Vagina (tissue), 2 donors: Measurements from ENCODE around the gene PGM2L1. TPM values are rescaled to one million over a fixed set of nuclear protein-coding genes. Genes with fewer than 3 reads are reported as not detected.
"Not testable (repeated sequence)": the region's sequence is repeated elsewhere in the genome, so short reads cannot be mapped to it uniquely, and the experiment has no call there.

Experiments used
- DNase-seq, 2 donors: peaks; one replicate each; pipeline ENCODE4 v3.0.0-alpha.2; 2017; ENCODE audit errors: extremely low spot score in 2 of 2
- H3K27ac ChIP-seq: fragments of 200-600 bp; sonication (generic); one replicate; pipeline ENCODE4 v1.5.1; 2019
- H3K27me3 ChIP-seq: fragments of 200-600 bp; sonication (generic); one replicate; pipeline ENCODE4 v1.5.1; 2019
- H3K36me3 ChIP-seq, 2 donors: fragments of 200-600 bp; sonication (generic); one replicate each; pipeline ENCODE4 v1.5.1; 2017 to 2019
- H3K4me1 ChIP-seq: fragments of 200-600 bp; sonication (generic); one replicate; pipeline ENCODE4 v1.5.1; 2019
- H3K4me3 ChIP-seq, 2 donors: fragments of 200-600 bp; sonication (generic); 1 replicate in 1 of 2; 2 replicates in 1 of 2; pipeline ENCODE4 v1.5.1; 2016 to 2019
- H3K9me3 ChIP-seq: fragments of 200-600 bp; sonication (generic); one replicate; pipeline ENCODE4 v1.5.1; 2019
- CTCF ChIP-seq, 3 experiments: fragments of 450-650 bp in 2 of 3; fragments of 200-600 bp in 1 of 3; sonication (generic) in 1 of 3; IDR thresholded peaks; one replicate each; pipeline ENCODE4 v1.5.1; 2017 to 2019; ENCODE audit warnings: antibody characterized with exemption in 3 of 3, mild to moderate bottlenecking in 2 of 3, moderate library complexity in 2 of 3
- POLR2A ChIP-seq, 2 donors: fragments of 450-650 bp; IDR thresholded peaks; one replicate each; pipeline ENCODE4 v1.6.1; 2017; ENCODE audit warnings: antibody characterized with exemption in 2 of 2, mild to moderate bottlenecking in 2 of 2, moderate library complexity in 2 of 2
- POLR2AphosphoS5 ChIP-seq, 2 donors: sonication (generic); formaldehyde crosslinking; IDR thresholded peaks; one replicate each; pipeline ENCODE4 v1.9.0; 2017; ENCODE audit warnings: antibody characterized with exemption in 2 of 2, mild to moderate bottlenecking in 2 of 2, low read depth in 1 of 2; ENCODE audit not compliant: insufficient read depth in 1 of 2
- intact Hi-C: fragments of 100-400 bp; cut with DNase I; formaldehyde crosslinking; loops from one replicate; pipeline ENCODE4 v1.15.1; 2023
- total RNA-seq: library from RNA; depleted of rRNA; stranded (reverse); fragments of >200 nt; gene quantifications from one replicate; pipeline ENCODE4 v1.2.3, GENCODE V29; 2016

PGM2L1 gene
- total RNA-seq, 1 donor from 2014 or later = 10.6 TPM

DNA sequence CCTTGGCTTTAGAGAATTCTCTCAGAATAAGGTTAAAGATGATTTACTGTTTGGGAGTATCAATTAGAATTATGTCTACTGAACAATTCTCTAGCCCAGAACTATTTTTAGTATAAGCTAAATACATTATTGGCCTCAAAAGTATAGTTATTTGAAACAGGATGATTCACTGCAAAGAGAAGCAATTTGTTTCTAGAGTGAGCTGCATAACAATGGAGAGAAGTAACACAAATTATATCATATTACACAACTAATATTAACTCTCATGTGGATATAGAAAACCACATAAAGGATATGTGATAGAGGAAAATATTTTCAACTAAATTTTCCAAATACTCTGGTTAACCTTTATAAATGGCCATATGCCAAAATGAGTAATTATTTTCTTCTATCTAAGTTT is 24.9 kb downstream of the PGM2L1 start:
- H3K4me3 ChIP-seq = no peak overlapping the region
- no peaks in the 10 kb centered on the region for H3K36me3 ChIP-seq
- DNase-seq = no peak
- H3K4me1 ChIP-seq = no peaks in the 10 kb centered on the region
- no peak for TF ChIP-seq POLR2A (IDR thresholded peaks at IDR 0.05)
- TF ChIP-seq CTCF (IDR thresholded peaks at IDR 0.05) = no peak
- no peak for TF ChIP-seq POLR2AphosphoS5 (IDR thresholded peaks at IDR 0.05; ENCODE audit: insufficient read depth in 1 of 2, low read depth in 1 of 2)
- no peak overlapping the region for H3K27ac ChIP-seq
- no peaks in the 10 kb centered on the region for H3K9me3 ChIP-seq
- intact Hi-C loops = no loop called here
- no peaks in the 10 kb centered on the region for H3K27me3 ChIP-seq

GRCh38 chr11:74371269-74372052 is 26.8 kb downstream of the PGM2L1 start:
- H3K36me3 ChIP-seq = peaks cover 0 to 10% of the 10 kb centered on the region in 2 donors
- H3K4me1 ChIP-seq = no peaks in the 10 kb centered on the region
- intact Hi-C loops = no loop called here
- no peaks in the 10 kb centered on the region for H3K9me3 ChIP-seq
- no peak overlapping the region for H3K4me3 ChIP-seq
- no peaks in the 10 kb centered on the region for H3K27me3 ChIP-seq
- DNase-seq = no peak
- no peak overlapping the region for H3K27ac ChIP-seq
- TF ChIP-seq POLR2AphosphoS5 (IDR thresholded peaks at IDR 0.05; ENCODE audit: insufficient read depth in 1 of 2, low read depth in 1 of 2) (no peak), CTCF (IDR thresholded peaks at IDR 0.05) (no peak), POLR2A (IDR thresholded peaks at IDR 0.05) (no peak)

DNA sequence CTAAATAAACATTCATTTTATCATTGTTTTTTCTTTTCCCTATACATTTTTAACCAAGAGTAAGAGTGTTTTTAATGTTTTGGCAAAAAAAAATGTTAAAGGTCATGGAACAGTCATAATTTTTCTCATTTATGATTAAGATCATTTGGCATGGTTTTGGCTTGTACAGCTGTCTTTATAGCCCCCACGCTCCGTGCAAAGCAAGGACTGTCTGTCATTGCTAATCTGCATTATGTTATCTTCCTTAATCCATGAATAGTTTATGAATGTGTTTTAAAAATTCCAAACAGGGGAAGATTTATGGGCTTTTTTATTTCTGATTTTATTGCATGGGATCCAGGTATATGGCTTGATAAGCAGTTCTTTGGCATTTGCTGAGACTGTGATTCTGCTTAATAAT is 28.1 kb downstream of the PGM2L1 start:
- Histone ChIP-seq H3K36me3 (peaks cover 0 to 13% of the 10 kb centered on the region in 2 donors), H3K4me1 (no peaks in the 10 kb centered on the region), H3K27ac (no peak overlapping the region), H3K27me3 (no peaks in the 10 kb centered on the region), H3K4me3 (no peak overlapping the region), H3K9me3 (no peaks in the 10 kb centered on the region)
- intact Hi-C loops = no loop called here
- DNase-seq = no peak
- no peak for TF ChIP-seq POLR2AphosphoS5 (IDR thresholded peaks at IDR 0.05; ENCODE audit: insufficient read depth in 1 of 2, low read depth in 1 of 2)
- TF ChIP-seq POLR2A (IDR thresholded peaks at IDR 0.05) = no peak
- TF ChIP-seq CTCF (IDR thresholded peaks at IDR 0.05) = no peak

GRCh38 chr11:74367881-74368280 is 30.4 kb downstream of the PGM2L1 start:
- Histone ChIP-seq H3K4me3 (no peak overlapping the region), H3K4me1 (no peaks in the 10 kb centered on the region), H3K36me3 (peaks cover 0 to 13% of the 10 kb centered on the region in 2 donors), H3K27me3 (no peaks in the 10 kb centered on the region), H3K27ac (no peak overlapping the region), H3K9me3 (no peaks in the 10 kb centered on the region)
- DNase-seq = no peak
- TF ChIP-seq POLR2A (IDR thresholded peaks at IDR 0.05) (no peak), CTCF (IDR thresholded peaks at IDR 0.05) (no peak), POLR2AphosphoS5 (IDR thresholded peaks at IDR 0.05; ENCODE audit: insufficient read depth in 1 of 2, low read depth in 1 of 2) (no peak)
- intact Hi-C loops = no loop called here

GRCh38 chr11:74366576-74366975 is 31.7 kb downstream of the PGM2L1 start:
- intact Hi-C loops = no loop called here
- Histone ChIP-seq H3K36me3 (peaks cover 0 to 15% of the 10 kb centered on the region in 2 donors), H3K27ac (no peak overlapping the region), H3K27me3 (no peaks in the 10 kb centered on the region), H3K4me3 (no peak overlapping the region), H3K9me3 (no peaks in the 10 kb centered on the region), H3K4me1 (no peaks in the 10 kb centered on the region)
- no peak for DNase-seq
- TF ChIP-seq POLR2A (IDR thresholded peaks at IDR 0.05) (no peak), POLR2AphosphoS5 (IDR thresholded peaks at IDR 0.05; ENCODE audit: insufficient read depth in 1 of 2, low read depth in 1 of 2) (no peak), CTCF (IDR thresholded peaks at IDR 0.05) (no peak)

DNA sequence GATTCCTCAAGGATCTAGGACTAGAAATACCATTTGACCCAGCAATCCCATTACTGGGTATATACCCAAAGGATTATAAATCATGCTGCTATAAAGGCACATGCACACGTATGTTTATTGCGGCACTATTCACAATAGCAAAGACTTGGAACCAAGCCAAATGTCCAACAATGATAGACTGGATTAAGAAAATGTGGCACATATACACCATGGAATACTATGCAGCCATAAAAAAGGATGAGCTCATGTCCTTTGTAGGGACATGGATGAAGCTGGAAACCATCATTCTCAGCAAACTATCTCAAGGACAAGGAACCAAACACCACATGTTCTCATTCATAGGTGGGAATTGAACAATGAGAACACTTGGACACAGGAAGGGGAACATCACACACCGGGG is 32.4 kb downstream of the PGM2L1 start:
- H3K27ac ChIP-seq, H3K4me3 ChIP-seq, intact Hi-C loops, H3K4me1 ChIP-seq, H3K9me3 ChIP-seq, DNase-seq, H3K27me3 ChIP-seq: not testable (repeated sequence)
- H3K36me3 ChIP-seq = peaks cover 0 to 23% of the 10 kb centered on the region in 2 donors
